Erythroblast (primary cell): ENCODE measurements around the gene TRIM26.
"Not testable (repeated sequence)": the region's sequence is repeated elsewhere in the genome, so short reads cannot be mapped to it uniquely, and the experiment has no call there.

Experiments
- DNase-seq, 2 experiments: peaks; one replicate each; lab custom pipeline; 2025; lab: John Stamatoyannopoulos, UW
- GATA1 ChIP-seq: IDR thresholded peaks from 2 replicates; pipeline ENCODE4 v1.6.1; 2011; ENCODE audit warnings: low read depth, mild to moderate bottlenecking, control low read depth, low read length, moderate library complexity
- POLR2A ChIP-seq: IDR thresholded peaks from 2 replicates; pipeline ENCODE4 v1.6.1; 2011; ENCODE audit warnings: mild to moderate bottlenecking, low read length

Gene TRIM26

GRCh38 chr6:30149234-30149633 lies 64.0 kb downstream of the TRIM26 start:
- TF ChIP-seq POLR2A = no peak
- no peak for TF ChIP-seq GATA1
- DNase-seq = no peak

- DNase-seq = no peak
- no peak for TF ChIP-seq GATA1
- no peak for TF ChIP-seq POLR2A
These were observed 66.1 kb downstream of the TRIM26 start for GRCh38 chr6:30147096-30147495.

GRCh38 chr6:30145818-30146217 lies 67.4 kb downstream of the TRIM26 start:
- DNase-seq = no peak
- no peak for TF ChIP-seq GATA1
- TF ChIP-seq POLR2A = no peak

GRCh38 chr6:30144811-30145210 lies 68.4 kb downstream of the TRIM26 start:
- no peak for DNase-seq
- TF ChIP-seq GATA1 = no peak

- no peak for TF ChIP-seq POLR2A
- TF ChIP-seq GATA1 = no peak
- no peak for DNase-seq
These were observed 69.4 kb downstream of the TRIM26 start for GRCh38 chr6:30143780-30144179.

GRCh38 chr6:30142665-30143064 lies 70.5 kb downstream of the TRIM26 start:
- TF ChIP-seq GATA1 (no peak), POLR2A (no peak)
- no peak for DNase-seq

GRCh38 chr6:30140240-30140639 lies 73.0 kb downstream of the TRIM26 start:
- DNase-seq = not testable (repeated sequence)

GRCh38 chr6:30136570-30137286 lies 76.5 kb downstream of the TRIM26 start:
- no peak for DNase-seq
- TF ChIP-seq POLR2A = no peak
- TF ChIP-seq GATA1 = no peak

GRCh38 chr6:30135757-30136156 lies 77.4 kb downstream of the TRIM26 start, which contains the start of gene TRIM40:
Gene TRIM40 (plus strand): TSS chr6:30136140. CDS start chr6:30137037, 897 bp downstream.
- TF ChIP-seq GATA1 (no peak), POLR2A (no peak)
- DNase-seq = no peak

- TF ChIP-seq GATA1 (no peak), POLR2A (no peak)
- DNase-seq = no peak
These were observed 78.1 kb downstream of the TRIM26 start for GRCh38 chr6:30135147-30135546.
